ENCODE data around the gene ZEB2.

DNA sequence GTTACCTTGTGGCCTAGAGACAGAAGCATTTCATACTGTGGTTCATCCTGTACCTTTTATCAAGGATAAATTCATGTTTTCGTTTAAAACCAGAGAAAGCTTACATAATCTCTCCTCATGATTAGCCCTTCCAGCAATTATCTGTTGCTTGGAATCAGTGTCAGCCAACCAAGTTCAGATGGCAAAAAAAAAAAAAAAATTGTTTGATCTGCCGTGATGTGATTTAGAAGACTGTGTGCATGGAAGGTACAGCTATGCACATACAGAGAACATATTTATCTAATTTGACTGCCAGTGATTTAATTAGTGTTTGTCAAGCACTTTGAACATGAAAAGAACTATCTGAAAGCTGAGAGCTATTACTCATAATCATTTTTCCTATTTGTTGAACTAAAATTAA, 180.9 kb downstream of the ZEB2 start:
- TF ChIP-seq POLR2A (IDR thresholded peaks at IDR 0.05): no peak
- TF ChIP-seq, protein P1, sequence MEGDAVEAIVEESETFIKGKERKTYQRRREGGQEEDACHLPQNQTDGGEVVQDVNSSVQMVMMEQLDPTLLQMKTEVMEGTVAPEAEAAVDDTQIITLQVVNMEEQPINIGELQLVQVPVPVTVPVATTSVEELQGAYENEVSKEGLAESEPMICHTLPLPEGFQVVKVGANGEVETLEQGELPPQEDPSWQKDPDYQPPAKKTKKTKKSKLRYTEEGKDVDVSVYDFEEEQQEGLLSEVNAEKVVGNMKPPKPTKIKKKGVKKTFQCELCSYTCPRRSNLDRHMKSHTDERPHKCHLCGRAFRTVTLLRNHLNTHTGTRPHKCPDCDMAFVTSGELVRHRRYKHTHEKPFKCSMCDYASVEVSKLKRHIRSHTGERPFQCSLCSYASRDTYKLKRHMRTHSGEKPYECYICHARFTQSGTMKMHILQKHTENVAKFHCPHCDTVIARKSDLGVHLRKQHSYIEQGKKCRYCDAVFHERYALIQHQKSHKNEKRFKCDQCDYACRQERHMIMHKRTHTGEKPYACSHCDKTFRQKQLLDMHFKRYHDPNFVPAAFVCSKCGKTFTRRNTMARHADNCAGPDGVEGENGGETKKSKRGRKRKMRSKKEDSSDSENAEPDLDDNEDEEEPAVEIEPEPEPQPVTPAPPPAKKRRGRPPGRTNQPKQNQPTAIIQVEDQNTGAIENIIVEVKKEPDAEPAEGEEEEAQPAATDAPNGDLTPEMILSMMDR (IDR thresholded peaks at IDR 0.05): no peak

Measured in adrenal gland (tissue), 5 donors.